SJCRH30 (cell line): ENCODE measurements around the gene IFIT1B. TPM values are rescaled to one million over a fixed set of nuclear protein-coding genes. Genes with fewer than 3 reads are reported as not detected.

Experiments
- DNase-seq, 2 experiments: peaks; one replicate each; pipeline ENCODE4 v3.0.0-alpha.2; 2015 to 2020
- H3K27ac ChIP-seq: fragments of 250-450 bp; sonication (Bioruptor Pico); 2 replicates; pipeline ENCODE4 v1.5.1; 2020; ENCODE audit warnings: mild to moderate bottlenecking, moderate library complexity
- H3K27me3 ChIP-seq: fragments of 250-450 bp; sonication (Bioruptor Pico); 2 replicates; pipeline ENCODE4 v1.5.1; 2020; ENCODE audit warnings: mild to moderate bottlenecking, moderate library complexity
- H3K36me3 ChIP-seq: fragments of 250-450 bp; sonication (Bioruptor Pico); 2 replicates; pipeline ENCODE4 v1.5.1; 2020; ENCODE audit warnings: mild to moderate bottlenecking, moderate library complexity
- H3K4me1 ChIP-seq: fragments of 250-450 bp; sonication (Bioruptor Pico); 2 replicates; pipeline ENCODE4 v1.5.1; 2020; ENCODE audit warnings: mild to moderate bottlenecking, moderate library complexity
- H3K4me3 ChIP-seq: fragments of 250-450 bp; sonication (Bioruptor Pico); 2 replicates; pipeline ENCODE4 v1.5.1; 2020; ENCODE audit warnings: mild to moderate bottlenecking, moderate library complexity
- H3K9me3 ChIP-seq: fragments of 250-450 bp; sonication (Bioruptor Pico); replicated peaks from 2 replicates; pipeline ENCODE4 v1.5.1; 2020; ENCODE audit warnings: mild to moderate bottlenecking, moderate library complexity
- total RNA-seq: library from RNA; depleted of rRNA; stranded (reverse); fragments of >200 nt; shearing (Covaris generic); gene quantifications from 2 replicates; pipeline ENCODE4 v1.2.3, GENCODE V29; 2014

IFIT1B gene
- total RNA-seq, 1 experiment from 2014 or later, result not detected

DNA sequence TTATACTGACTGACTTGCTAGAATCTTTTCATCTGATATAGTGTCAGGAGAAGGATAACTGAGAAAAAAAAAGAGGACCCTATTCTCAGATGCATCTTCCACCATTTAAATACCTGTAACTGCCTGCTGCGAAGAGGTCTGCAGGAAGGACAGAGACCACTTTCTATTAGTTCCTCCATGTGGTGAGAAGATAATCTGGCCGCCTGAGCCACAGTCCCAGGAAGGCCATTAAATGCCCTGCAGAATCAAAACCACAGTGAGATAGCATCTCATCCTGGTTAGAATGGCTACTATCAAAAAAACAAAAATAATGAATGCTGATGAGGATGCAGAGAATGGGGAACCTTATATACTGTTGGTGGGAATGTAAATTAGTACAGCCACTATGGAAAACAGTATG is 19.9 kb upstream of the IFIT1B start:
- no peak overlapping the region for H3K4me3 ChIP-seq

DNA sequence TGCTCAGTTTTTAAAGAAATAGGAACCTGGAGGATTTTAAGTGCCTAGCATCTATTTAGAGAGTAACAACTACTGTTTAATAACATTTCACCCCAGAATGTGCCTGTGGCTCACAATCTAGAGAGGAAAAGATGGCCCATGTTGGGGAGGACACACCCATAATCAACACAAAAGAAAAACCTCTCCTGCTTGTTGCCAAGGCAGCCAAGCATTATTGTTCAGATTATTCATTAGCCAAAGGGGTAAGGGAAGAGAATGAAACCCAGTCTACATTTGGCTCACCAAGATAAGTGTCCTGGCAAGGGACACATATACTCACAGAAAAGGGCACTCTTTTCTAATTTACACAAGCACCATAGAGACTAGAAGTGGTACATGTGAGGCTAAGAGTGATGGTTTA is 17.7 kb upstream of the IFIT1B start:
- Histone ChIP-seq H3K36me3 (no peaks in the 10 kb centered on the region), H3K4me3 (no peak overlapping the region), H3K4me1 (no peaks in the 10 kb centered on the region), H3K27me3 (no peaks in the 10 kb centered on the region), H3K27ac (no peak overlapping the region), H3K9me3 (no peaks in the 10 kb centered on the region)
- no peak for DNase-seq

More for the DNA sequence above, 19.9 kb upstream of the IFIT1B start:
- Histone ChIP-seq H3K27ac (no peak overlapping the region), H3K4me1 (no peaks in the 10 kb centered on the region), H3K27me3 (no peaks in the 10 kb centered on the region), H3K36me3 (no peaks in the 10 kb centered on the region), H3K9me3 (no peaks in the 10 kb centered on the region)
- no peak for DNase-seq

DNA sequence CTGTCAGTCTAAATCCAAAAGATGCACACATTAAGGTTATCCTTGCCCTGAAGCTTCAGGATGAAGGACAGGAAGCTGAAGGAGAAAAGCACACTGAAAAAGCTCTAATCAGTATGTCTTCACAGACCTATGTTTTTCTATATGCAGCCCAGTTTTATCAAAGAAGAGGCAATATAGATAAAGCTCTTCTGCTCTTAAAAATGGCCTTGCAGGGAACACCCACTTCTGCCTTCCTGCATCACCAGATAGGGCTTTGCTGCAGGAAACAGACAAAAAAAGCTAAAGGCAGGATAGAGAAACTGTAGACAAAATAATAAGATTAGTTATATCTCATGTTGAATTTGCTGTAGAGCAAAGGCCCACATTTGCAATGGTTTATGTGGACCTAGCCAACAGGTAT is 14.9 kb upstream of the IFIT1B start:
- no peaks in the 10 kb centered on the region for H3K27me3 ChIP-seq
- no peaks in the 10 kb centered on the region for H3K36me3 ChIP-seq
- DNase-seq, result no peak
- H3K4me1 ChIP-seq, result no peaks in the 10 kb centered on the region
- H3K9me3 ChIP-seq, result no peaks in the 10 kb centered on the region
- no peak overlapping the region for H3K4me3 ChIP-seq
- H3K27ac ChIP-seq, result no peak overlapping the region

DNA sequence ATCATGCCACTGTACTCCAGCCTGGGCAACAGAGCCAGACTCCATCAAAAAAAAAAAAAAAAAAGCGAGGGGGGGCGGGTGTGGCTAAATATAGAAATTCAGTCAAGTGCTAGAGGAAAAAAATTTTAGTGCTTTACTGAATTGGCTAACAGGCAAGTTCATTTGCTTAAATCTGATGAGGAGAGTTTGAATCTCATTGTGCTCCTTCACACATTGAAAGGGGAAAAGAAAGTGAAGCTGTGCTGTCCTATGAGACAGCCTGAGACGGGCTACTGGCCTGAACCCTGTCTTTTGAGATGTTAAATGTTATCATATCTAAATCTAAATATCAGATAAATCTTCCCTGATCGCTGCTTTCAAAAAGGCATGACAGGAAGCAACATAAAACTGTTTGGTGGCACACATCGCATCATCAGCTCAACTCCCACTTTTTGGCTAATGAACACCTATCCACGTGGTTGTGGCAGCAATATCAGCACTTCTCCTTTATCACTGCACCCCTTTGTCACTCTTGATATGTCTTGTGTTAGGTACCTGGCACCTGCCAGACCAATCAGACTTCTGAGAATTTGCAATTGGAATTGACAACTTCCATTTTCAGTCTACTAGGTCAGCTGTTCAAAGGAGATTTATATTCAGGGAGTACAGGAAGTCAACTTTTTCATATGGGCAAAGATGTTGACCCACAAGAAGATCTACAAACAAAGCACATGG is 14.0 kb upstream of the IFIT1B start:
- Histone ChIP-seq H3K9me3 (no peaks in the 10 kb centered on the region), H3K27me3 (no peaks in the 10 kb centered on the region), H3K4me1 (no peaks in the 10 kb centered on the region), H3K4me3 (no peak overlapping the region), H3K27ac (no peak overlapping the region), H3K36me3 (no peaks in the 10 kb centered on the region)
- DNase-seq, result no peak

DNA sequence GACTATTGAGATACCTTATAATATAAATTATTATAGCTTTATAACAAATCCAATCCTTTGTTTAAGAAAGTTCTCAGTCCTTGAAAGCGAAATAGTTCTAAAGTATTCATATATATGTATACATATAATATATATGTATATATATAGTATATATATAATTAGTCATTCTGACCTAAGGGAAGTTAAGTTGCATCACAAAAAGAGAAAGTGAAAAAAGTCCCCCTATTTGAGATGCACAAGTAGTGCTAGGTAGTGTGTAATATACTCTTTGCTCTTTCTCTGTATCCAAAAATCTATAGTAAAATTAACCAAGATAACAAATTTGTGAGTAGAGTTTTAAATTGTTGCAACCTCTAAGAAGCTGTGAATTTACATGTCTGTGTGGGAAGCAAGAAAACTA is 13.3 kb upstream of the IFIT1B start:
- H3K36me3 ChIP-seq, result no peaks in the 10 kb centered on the region
- H3K4me1 ChIP-seq, result no peaks in the 10 kb centered on the region
- no peak overlapping the region for H3K27ac ChIP-seq
- H3K9me3 ChIP-seq, result no peaks in the 10 kb centered on the region
- no peak for DNase-seq
- no peak overlapping the region for H3K4me3 ChIP-seq
- no peaks in the 10 kb centered on the region for H3K27me3 ChIP-seq

DNA sequence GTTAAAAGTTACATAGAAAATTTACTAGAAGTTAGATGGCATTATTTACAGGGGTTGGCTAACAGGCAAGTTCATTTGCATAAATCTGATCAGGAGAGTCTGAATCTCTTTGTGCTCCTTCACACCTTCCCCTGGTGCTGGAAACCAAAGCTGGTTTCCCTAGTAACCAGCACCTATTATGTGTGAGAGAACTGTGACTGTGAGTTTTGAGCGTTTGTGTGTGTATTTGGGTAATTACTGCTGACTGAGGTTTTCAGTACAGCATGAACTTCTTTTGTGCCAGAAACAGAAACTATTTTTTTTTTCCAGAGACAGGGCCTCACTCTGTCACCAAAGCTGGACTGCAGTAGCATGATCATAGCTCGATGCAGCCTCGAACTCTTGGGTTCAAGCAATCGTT is 10.3 kb upstream of the IFIT1B start:
- H3K27me3 ChIP-seq, result no peaks in the 10 kb centered on the region
- DNase-seq, result no peak
- H3K36me3 ChIP-seq, result no peaks in the 10 kb centered on the region
- H3K4me3 ChIP-seq, result no peak overlapping the region
- no peak overlapping the region for H3K27ac ChIP-seq
- H3K9me3 ChIP-seq, result no peaks in the 10 kb centered on the region
- no peaks in the 10 kb centered on the region for H3K4me1 ChIP-seq

DNA sequence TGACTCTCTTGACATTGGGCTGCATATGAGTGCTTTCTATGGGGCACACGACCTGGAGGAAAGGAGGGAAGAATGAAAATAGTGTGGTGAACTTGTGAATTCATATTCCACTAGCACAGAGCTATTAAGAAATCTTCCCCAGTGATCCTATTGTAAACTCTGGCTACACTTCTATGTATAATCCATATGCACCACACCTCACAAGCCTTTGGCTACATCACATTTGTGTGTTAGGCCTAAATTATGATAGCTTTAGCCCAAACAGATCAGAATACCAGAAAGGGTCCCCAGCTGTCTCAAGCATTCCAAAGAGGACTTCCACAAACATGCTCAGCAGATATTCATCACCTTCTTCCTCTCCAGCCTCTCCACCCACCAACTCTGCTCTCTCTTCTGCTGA is 9.7 kb upstream of the IFIT1B start:
- no peaks in the 10 kb centered on the region for H3K27me3 ChIP-seq
- no peaks in the 10 kb centered on the region for H3K4me1 ChIP-seq
- no peak for DNase-seq
- no peak overlapping the region for H3K4me3 ChIP-seq
- H3K36me3 ChIP-seq, result no peaks in the 10 kb centered on the region
- no peak overlapping the region for H3K27ac ChIP-seq
- H3K9me3 ChIP-seq, result no peaks in the 10 kb centered on the region

DNA sequence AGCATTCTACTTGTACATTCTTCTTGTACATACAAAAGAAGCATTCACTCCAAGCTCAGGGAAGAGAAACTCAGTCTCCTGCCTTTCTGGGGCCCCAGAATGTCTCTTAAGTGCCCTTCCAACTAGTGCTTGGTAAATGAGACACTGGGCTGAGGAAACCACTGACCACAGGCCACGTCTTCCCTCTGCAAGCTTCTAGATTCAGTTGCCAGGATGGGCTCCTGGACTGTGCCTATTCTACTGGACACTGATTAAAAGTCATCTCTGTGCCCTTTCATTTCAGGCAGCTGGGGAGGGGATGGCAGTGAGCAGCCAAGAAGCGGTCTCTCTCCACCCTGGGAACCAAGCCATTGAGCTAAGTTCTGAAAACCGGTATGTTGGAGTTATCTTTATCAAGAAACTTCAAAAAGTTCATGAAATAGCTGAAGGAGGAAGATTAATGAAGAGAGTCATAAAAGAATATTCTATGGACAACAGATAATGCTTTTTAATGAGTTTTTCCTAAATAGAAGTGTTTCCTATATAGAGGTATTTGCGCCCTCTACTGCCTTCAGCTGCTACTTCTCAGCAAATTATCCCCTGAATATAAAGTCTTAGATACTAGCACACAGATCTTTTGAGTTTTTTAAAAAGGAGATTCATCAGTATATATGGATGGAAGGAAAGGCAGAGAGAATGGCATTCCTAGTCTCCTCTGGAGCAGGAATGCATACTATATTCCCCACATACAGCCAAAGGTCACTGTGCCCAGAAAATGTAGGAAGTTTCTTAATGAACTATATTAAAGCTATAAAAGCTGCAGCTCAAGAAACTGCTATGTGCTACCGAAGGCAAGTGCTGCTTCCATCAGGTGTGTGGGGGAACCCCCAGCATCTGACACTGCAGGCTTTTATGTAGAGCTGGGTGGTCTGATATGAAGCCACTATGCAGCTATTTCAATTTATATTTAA is 8.4 kb upstream of the IFIT1B start:
- peak in 1 of 2 experiments; percentile 9 for DNase-seq
- Histone ChIP-seq H3K4me3 (no peak overlapping the region), H3K4me1 (no peaks in the 10 kb centered on the region), H3K27ac (no peak overlapping the region), H3K9me3 (no peaks in the 10 kb centered on the region), H3K27me3 (no peaks in the 10 kb centered on the region), H3K36me3 (no peaks in the 10 kb centered on the region)

DNA sequence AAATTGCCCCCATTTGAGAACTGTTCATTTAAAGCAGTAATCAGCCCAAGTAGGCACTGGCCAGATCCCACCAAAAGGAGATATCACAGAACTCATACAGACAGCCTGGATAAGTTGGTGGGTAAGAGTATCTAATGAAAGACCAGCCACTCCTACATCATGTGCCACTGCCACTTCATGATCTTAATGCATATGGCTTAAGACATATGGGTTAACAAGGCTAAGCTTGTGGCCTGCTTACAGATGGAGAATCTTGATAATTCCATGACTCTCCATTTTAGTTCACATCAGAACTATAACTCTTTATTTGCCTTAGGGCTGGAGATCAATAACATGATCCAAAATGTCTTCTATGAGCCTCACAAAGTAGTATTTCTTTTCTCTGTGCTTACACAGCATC is 6.8 kb upstream of the IFIT1B start:
- Histone ChIP-seq H3K9me3 (no peaks in the 10 kb centered on the region), H3K4me1 (no peaks in the 10 kb centered on the region), H3K4me3 (no peak overlapping the region), H3K36me3 (no peaks in the 10 kb centered on the region), H3K27ac (no peak overlapping the region), H3K27me3 (no peaks in the 10 kb centered on the region)
- no peak for DNase-seq

DNA sequence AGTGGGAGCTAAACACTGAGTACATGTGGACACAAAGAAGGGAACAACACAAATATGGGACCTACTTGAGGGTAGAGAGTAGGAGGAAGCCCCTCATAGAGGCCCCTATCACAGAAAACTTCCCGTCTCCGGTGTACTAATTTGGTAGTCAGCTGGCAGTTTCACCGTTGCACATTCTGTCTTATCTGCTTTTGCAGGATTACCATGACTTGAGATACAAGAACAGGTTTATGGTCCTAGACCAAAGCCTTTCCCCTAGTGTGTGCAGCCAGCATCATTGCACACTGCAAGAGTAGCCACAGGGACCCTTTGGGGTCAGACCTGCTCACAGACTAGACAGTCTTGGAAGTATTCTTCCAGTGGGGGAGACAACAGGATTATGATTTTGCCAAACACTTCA is 5.9 kb upstream of the IFIT1B start:
- no peaks in the 10 kb centered on the region for H3K4me1 ChIP-seq
- H3K27me3 ChIP-seq, result no peaks in the 10 kb centered on the region
- H3K4me3 ChIP-seq, result no peak overlapping the region
- H3K27ac ChIP-seq, result no peak overlapping the region
- no peaks in the 10 kb centered on the region for H3K9me3 ChIP-seq
- DNase-seq, result no peak
- H3K36me3 ChIP-seq, result no peaks in the 10 kb centered on the region

DNA sequence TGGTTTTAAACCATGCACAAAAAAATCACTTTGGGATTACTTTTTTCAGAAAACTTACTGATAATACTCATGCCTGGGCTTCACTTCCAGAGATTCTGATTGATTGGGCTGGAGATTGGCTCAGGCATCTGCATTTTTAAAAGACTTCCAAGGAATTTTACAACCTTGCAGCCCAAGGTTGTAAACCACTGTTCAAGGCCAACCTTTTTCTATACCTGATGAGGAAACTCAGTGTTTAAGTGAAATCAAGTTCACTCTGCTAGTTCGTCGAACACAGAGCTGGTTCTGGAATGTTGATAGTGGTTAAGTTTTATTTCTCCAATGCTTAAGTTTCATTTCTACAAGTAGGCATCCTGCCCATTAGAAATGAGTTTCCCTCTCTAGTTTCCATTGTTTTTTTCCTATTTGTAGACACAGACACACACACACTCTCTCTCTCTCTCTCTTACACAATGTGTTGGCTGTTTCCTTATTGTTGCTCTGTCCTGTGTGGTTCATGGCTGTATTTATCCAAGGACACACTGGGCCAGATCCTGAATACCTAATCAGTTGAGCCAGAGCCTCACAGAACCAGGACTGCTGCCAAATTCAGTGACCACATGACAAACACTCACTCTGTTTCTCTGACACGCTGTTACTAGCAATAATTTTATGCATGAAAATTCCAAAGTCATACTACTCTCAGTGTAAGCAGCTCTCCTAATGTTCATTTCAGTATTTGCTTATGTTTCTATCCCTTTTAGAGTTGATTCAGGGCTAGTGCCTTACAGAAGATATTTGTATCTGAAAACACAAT is 3.7 kb upstream of the IFIT1B start:
- peak in 1 of 2 experiments; percentile 9 for DNase-seq
- no peaks in the 10 kb centered on the region for H3K27me3 ChIP-seq
- H3K4me1 ChIP-seq, result no peaks in the 10 kb centered on the region
- H3K4me3 ChIP-seq, result no peak overlapping the region
- H3K27ac ChIP-seq, result no peak overlapping the region
- no peaks in the 10 kb centered on the region for H3K9me3 ChIP-seq
- no peaks in the 10 kb centered on the region for H3K36me3 ChIP-seq

DNA sequence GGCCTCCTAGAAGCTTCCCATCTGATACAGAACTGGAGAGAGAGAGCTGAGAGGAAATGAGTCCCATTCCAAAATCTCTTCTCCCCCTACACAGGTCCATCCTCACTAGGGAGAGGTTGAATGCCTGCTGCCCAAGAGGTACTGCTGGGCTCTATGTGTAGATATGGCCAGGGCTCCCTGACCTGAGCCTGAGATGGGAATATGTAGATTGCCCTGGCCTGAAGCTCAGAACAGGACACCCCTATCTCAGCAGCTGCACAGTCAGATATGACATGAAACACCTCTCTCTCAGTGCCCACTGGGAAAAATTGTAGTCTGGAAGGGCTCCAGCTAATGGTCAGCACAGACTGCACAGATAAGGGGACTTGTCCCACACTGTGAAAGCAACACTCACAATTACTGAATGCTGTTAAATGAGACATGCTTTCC is 3.1 kb upstream of the IFIT1B start:
- no peaks in the 10 kb centered on the region for H3K27me3 ChIP-seq
- no peak overlapping the region for H3K4me3 ChIP-seq
- DNase-seq, result peak in 1 of 2 experiments; percentile 6
- H3K9me3 ChIP-seq, result no peaks in the 10 kb centered on the region
- no peaks in the 10 kb centered on the region for H3K4me1 ChIP-seq
- no peaks in the 10 kb centered on the region for H3K36me3 ChIP-seq
- H3K27ac ChIP-seq, result no peak overlapping the region

DNA sequence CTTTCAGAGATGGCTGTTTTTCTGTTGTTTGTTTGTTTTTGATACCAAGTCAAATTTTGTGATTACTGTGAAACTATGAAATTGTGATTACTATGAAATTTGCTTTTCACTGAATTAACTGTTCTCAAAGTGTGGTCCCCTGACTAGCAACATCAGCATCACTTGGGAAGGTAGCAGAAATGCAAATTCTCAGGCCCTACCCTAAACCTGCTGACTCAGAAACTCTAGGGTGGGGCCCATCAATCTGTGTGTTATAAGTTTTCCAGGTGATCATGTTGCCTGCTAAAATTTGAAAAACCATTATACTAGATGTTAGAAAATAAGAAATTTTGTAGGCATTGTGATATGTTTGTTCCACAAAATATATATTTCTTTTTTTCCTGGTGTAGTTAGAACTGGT is 1.2 kb downstream of the IFIT1B start:
- H3K9me3 ChIP-seq, result no peaks in the 10 kb centered on the region
- DNase-seq, result no peak

DNA sequence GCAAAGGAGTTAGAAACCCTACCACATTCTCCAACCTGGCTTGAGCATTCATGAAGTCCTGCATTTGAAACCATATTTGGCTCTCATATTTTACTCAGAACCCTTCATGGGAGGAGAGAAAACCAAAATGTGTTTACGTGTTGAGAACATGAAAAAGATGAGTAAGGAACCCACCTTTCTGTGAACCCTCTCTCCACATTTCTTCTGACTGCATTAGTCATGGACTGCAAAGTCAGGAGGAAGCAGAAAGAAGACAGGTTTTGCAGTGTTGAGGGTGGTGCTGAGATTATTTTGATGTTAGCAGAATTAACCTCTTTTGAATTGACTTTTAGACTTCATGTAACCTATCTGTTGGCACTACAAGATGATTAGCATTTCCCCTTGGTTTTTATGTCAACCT is 4.9 kb downstream of the IFIT1B start:
- H3K27ac ChIP-seq, result no peak overlapping the region
- H3K9me3 ChIP-seq, result no peaks in the 10 kb centered on the region
- no peaks in the 10 kb centered on the region for H3K4me1 ChIP-seq
- no peak for DNase-seq
- H3K4me3 ChIP-seq, result no peak overlapping the region
- H3K36me3 ChIP-seq, result no peaks in the 10 kb centered on the region
- H3K27me3 ChIP-seq, result no peaks in the 10 kb centered on the region

More for the DNA sequence above, 1.2 kb downstream of the IFIT1B start:
- H3K4me1 ChIP-seq, result no peaks in the 10 kb centered on the region
- no peak overlapping the region for H3K27ac ChIP-seq
- H3K4me3 ChIP-seq, result no peak overlapping the region
- H3K36me3 ChIP-seq, result no peaks in the 10 kb centered on the region
- no peaks in the 10 kb centered on the region for H3K27me3 ChIP-seq
